ENCODE results near the gene ZNF512B.
"Not testable (repeated sequence)": the region's sequence is repeated elsewhere in the genome, so short reads cannot be mapped to it uniquely, and the experiment has no call there.

ZNF512B gene

DNA sequence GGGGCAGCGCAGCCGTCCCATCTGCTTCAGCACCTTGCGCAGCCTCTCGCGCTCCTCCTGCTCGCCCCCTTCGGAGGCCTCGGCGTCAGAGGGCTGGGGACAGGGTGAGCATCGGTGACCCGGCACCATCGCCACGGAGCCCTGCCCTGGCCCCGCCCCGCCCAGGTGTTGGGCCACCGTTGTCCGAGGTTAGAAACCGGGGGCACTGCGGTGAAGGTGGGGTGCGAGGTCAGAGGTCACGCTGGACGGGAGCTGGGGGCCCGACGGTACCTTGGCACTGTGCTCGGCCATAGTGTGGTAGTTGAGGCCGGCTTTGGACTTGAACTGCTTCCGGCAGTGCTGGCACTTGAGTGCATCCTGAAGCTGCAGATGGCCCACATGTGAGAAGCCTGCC lies 6.4 kb downstream of the ZNF512B start:
- DNase-seq = no peak

DNA sequence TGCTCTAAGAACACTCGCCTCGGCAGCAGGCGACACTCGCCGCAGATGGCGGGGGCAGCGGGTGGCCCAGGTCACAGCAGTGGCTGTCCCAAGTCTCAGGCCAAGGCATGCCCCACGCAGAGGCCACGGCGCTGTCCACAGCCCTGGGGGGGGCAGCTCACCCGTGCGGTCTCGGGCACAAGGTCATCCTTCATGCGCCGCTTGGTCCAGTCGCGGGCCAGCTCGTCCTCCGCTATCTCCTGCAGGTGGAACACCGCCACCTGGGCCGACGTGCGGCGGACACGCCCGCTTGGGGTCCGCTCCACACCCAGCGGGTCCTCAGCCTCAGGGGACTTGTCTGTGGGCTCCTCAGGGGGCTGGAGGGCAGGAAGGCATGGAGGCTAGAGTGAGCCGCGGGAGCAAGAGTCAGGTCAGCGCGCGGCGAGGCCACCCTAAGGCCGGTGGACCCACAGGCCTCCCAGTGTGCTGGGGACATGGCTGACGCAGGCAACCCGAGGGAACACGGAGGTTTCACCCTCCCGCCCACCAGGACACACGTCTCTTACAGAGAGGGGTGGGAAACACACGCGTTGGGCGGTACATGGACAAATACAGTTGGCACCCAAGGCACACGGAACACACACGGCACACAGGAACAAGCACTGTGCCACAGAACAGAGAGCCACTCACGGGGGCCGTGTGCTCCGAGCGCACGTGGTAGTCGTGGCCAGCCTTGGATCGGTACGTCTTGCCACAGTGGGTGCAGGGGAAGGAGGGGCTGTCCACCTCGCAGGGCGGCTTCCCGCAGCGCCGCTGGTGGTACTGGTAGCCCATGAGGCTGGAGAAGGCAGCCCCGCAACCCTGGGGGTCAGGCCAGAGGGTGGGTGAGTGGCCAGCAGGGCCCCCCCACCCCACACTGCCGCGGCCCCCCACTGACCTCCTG lies 7.0 kb downstream of the ZNF512B start:
- DNase-seq = no peak

- DNase-seq = no peak
Measured at GRCh38 chr20:63961664-63962425, 7.9 kb downstream of the ZNF512B start.

DNA sequence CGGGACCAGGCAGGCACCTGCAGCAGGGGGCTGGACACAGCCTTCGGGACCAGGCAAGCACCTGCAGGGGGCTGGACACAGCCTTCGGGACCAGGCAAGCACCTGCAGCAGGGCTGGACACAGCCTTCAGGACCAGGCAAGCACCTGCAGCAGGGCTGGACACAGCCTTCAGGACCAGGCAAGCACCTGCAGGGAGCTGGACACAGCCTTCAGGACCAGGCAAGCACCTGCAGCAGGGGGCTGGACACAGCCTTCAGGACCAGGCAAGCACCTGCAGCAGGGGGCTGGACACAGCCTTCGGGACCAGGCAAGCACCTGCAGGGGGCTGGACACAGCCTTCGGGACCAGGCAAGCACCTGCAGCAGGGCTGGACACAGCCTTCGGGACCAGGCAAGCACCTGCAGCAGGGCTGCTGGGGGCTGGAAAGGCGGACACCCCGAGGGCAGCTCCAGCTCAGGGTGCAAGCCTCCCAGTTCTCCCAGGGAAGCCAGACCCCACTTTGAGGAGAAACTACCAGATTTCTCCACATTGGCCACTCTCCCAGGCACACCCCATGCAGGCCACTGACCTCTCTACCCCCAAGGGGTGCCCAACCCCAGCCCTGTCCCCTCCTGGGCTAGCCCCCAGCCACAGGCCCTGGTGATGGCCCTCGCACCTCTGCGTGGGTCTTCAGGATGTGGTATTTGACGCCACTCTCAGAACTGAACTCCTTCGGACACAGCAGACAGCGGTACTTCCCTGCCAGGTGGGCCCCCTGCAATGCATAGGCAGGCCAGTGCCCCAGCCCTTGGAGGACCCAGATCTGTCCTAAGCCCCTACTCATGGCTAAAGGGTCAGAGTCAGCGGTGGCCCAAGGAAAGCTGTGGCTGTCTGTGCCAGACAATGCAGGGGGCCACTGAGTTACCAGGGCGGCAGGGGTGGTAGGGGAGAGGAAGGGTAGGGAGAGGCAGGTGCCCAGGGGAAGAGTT lies 8.8 kb downstream of the ZNF512B start:
- not testable (repeated sequence) for DNase-seq

GRCh38 chr20:63959699-63960075 lies 10.0 kb downstream of the ZNF512B start:
- no peak for DNase-seq

GRCh38 chr20:63958964-63959698 lies 10.6 kb downstream of the ZNF512B start:
- no peak for DNase-seq

- no peak for DNase-seq
Measured at GRCh38 chr20:63958471-63958870, 11.3 kb downstream of the ZNF512B start.

DNA sequence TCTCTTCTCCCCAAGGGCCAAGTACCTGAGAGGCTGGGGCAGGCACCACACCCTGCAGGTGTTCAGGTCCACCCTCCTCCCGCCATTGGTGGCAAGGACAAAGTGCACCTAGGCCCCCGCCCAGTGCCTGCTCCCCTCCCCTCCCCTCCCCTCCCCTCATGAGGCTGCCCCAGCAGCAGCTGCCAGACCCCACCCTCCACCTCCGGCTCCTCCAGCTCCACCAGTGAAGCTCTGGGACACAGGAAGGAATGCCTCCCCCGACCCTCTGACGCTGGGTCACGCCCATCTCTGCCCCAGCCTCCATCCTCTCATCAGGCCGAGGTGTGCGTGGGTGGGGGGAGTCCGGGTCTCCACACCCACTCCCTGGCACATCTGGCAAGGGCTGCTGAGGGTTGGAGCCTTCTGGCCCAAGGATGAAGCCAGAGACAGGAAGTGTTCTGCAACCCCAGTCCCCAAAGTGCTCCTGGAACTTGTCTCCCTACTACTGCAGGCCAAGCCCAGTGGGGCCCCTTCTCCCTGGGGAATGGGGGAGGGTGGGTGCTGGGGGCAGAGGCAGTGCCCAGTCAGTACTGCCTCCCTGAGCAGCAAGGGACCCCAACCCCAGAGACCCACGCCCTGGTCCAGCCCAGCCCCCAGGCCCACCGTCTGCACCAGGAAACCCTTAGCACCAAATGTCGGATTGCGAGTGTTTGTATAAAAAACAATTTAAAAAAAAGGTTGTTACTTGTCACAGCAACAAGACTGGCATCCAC lies 11.9 kb downstream of the ZNF512B start:
- DNase-seq = no peak

DNA sequence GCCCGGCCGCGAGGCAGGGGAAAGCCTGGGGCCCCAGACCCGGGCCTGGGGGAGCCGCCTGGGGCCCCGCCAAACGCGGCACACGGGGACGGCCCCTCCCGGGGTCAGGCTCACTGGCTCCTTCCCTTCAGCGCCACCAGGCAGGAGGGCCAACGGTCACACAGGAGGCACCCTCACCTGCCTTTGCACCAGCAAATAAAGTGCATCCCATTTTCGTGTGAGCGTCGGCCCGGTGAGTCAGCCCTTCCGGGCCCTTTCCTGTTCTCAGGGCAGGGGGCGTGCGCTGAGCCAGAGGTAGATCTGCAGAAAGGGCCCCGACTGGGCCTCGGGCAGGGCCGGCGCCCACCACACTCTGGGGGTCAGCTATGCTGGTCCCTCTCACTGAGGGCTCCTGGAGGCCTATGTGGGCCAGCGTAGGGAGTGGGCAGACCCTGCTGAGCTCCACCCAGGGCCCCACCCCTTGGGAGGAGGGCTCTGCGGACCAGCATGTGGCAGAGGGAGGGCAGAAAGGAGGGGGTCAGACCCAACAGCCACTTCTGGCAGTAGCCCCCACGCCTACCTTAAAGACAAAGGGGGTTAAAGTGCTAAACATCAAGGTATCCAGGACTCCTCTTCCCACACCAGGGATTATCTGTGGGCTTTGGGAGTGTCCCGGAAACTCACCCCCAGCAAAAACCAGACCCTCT lies 12.6 kb downstream of the ZNF512B start:
- no peak for DNase-seq

- DNase-seq = no peak
Measured at GRCh38 chr20:63956664-63957003, 13.1 kb downstream of the ZNF512B start.

DNA sequence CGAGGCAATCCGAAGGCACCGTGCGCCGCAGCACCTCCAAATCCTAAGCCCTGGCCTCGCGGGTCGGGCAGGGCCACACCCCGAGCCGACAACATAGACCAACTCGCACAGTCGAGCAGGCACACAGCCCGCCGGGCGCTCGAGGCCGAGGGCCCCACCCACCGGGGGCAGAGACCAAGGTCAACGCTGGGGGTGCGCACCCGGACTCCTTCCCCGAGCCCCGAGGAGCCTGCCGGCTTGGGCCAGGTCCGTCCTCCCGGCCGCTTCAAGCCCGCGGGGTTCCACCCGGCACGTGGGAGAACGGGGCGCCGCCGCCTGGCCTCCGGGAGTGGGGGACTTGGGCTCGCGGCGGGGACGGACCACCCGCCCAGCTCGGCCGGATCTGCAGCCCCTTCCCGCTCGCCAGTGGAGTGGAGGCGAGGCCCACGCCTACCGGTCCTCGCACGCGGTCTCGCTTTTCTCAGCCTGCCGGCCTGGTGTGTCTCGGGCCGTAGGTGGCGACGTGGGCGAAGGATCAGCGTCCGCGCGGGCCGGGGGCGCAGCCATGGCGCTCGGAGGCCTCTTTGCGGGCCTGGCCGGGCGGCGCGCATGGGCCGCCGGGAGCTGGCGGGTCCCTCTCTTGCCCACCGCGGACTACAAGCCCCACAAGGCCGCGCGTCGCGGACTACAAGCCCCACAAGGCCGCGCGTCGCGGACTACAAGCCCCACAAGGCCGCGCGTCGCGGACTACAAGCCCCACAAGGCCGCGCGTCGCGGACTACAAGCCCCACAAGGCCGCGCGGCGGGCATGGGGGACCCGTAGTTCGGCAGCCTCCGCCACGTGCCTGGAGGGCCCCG lies 13.7 kb downstream of the ZNF512B start, which contains the start of gene UCKL1:
Gene UCKL1 (minus strand): TSS at position 590 of the 837 bp plus-strand sequence. CDS start 44 bp downstream, at position 546.
- no peak for DNase-seq

DNA sequence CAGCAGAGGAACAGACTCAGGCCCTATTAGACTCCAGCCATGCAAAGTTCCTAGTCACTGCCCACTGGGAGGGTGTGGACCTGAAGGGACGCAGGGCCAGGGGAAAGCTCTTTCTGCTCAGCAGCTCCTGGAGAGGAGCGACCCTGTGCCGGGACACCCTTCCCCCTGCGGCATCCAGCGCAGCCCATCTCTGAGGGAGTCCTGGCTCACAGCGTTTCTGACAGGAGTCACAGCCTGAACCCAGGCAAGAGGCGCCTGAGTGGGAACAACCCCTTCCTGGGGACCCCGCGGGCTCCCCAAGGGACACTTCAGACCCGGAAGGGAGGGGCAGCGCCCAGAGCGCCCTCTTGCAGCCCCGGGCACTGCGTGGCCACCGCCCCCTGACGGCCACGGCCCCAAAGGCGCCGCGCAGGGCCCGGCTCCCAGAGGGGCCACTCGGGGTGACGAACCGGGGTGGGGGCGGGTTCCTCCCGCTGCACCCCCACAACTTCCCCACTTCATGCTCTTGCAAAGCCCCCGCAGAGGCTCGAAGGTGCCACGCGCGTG lies 14.4 kb downstream of the ZNF512B start:
- no peak for DNase-seq

DNA sequence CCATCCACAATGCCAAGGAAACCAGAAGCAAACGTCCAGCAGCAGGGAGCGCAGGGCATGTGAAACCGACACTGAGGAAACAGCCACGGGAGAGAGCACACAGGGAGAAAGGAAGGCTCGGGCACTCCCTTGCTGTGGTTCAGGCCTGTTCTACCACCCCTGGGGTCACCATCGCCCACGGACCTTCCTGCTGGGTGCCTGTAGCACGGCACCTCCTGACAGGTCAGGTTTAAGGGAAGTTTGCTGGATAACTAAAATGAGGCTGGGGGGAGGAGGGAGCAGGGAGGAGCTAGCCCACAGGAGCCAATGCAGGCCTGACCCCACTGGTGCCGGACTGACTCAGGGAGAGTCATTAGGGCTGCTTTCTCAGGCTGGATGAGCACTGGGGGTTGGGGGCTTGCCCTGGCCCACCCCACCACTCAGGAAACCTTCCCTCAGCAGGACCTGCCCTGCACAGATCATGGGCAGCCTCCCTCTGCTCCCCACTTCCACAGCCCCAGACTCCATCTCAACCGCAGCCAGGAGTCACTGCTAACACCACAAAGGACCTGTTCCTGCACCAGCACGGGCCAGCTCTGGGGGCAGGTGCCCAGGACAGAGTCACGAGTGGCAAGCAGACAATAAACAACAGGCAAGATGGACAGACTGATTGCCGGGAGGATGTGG lies 15.8 kb downstream of the ZNF512B start:
- DNase-seq = no peak

DNA sequence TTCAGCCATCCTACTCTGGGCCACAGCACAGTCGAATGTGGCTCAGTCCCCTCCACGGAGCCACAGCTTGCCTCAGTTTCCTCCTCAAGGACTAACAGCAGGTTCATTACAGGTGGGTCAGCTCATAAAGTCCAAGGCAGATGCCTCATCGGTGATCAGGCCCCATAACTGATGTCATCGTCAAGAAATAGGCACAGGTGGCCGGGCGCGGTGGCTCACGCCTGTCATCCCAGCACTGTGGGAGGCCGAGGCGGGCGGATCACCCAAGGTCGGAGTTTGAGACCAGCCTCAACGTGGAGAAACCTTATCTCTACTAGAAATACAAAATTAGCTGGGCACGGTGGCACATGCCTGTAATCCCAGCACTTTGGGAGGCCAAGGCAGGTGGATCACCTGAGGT lies 17.0 kb downstream of the ZNF512B start:
- no peak for DNase-seq

GRCh38 chr20:63952210-63952535 lies 17.6 kb downstream of the ZNF512B start:
- DNase-seq = no peak

- DNase-seq = no peak
Measured at GRCh38 chr20:63951398-63952209, 18.1 kb downstream of the ZNF512B start.

DNA sequence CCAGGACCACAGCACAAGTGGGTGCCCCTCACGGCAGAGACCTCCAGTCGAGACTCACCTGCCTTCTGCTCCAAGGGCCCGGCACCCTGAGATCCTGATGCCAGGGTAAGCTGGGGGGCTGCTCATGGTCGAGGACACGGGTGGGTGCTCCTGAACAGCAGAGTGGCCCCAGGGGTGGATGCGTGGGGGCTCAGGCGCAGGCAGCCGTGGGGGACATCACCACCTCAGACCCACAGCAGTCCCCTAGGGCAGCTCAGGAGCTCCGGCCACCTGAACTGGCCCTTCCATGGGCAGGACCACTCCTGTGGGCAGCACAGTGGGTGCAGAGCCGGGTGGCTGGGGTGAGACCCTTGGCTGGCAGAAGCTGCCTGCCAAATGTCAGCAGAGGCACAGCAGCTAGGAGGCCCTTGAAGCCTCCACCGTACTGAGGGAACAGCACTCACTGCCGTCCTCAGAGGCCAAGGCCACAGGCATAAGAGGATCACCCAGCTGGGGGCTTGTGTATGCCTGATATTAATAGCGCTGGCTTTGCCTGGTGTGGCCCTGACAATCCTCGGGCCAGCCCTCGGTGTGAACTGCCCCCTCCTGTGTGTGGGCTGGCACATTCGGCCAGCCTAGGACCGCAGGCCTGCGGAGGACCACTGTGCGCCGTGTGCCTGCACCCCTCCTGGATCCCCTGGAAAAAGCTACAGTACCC lies 18.9 kb downstream of the ZNF512B start:
- no peak for DNase-seq

Data from SIG-M5 (cell line).